ENCODE data around the gene KRABD2.
A peak's percentile ranks its signal among the peaks of the same experiment; 100 is the strongest.
"Not testable (repeated sequence)": the region's sequence is repeated elsewhere in the genome, so short reads cannot be mapped to it uniquely, and the experiment has no call there.

KRABD2 gene

GRCh38 chr17:8360751-8361150 is 15.8 kb downstream of the KRABD2 start:
- DNase-seq (ENCODE audit: low spot score): no peak

- no peak for DNase-seq (ENCODE audit: low spot score)
These were observed 16.2 kb downstream of the KRABD2 start for GRCh38 chr17:8360260-8360659.

- DNase-seq (ENCODE audit: low spot score): no peak
These were observed 16.7 kb downstream of the KRABD2 start for GRCh38 chr17:8359769-8360168.

GRCh38 chr17:8357910-8358309 is 18.6 kb downstream of the KRABD2 start:
- no peak for DNase-seq (ENCODE audit: low spot score)

GRCh38 chr17:8354236-8354635 is 22.3 kb downstream of the KRABD2 start:
- DNase-seq (ENCODE audit: low spot score): no peak

GRCh38 chr17:8353736-8354135 is 22.8 kb downstream of the KRABD2 start:
- no peak for DNase-seq (ENCODE audit: low spot score)

- DNase-seq (ENCODE audit: low spot score): no peak
These were observed 26.2 kb downstream of the KRABD2 start for GRCh38 chr17:8350339-8350738.

GRCh38 chr17:8347001-8347400 is 29.5 kb downstream of the KRABD2 start:
- not testable (repeated sequence) for DNase-seq (ENCODE audit: low spot score)

GRCh38 chr17:8345951-8346665 is 30.4 kb downstream of the KRABD2 start:
- DNase-seq (ENCODE audit: low spot score): no peak

GRCh38 chr17:8345052-8345690 is 31.3 kb downstream of the KRABD2 start:
- no peak for DNase-seq (ENCODE audit: low spot score)

GRCh38 chr17:8341456-8341855 is 35.0 kb downstream of the KRABD2 start:
- no peak for DNase-seq (ENCODE audit: low spot score)

GRCh38 chr17:8339540-8339939 is 37.0 kb downstream of the KRABD2 start, which contains the start of gene ODF4:
Gene ODF4 (plus strand): TSS chr17:8339840. CDS start chr17:8340052, 212 bp downstream.
- DNase-seq (ENCODE audit: low spot score): no peak

GRCh38 chr17:8338753-8339140 is 37.8 kb downstream of the KRABD2 start:
- DNase-seq (ENCODE audit: low spot score): no peak

- DNase-seq (ENCODE audit: low spot score): peak; percentile 75
These were observed 38.4 kb downstream of the KRABD2 start for GRCh38 chr17:8337802-8338752.

GRCh38 chr17:8333281-8333680 is 43.2 kb downstream of the KRABD2 start:
- no peak for DNase-seq (ENCODE audit: low spot score)

- DNase-seq (ENCODE audit: low spot score): no peak
These were observed 43.8 kb downstream of the KRABD2 start for GRCh38 chr17:8332688-8333087.

- DNase-seq (ENCODE audit: low spot score): no peak
These were observed 44.4 kb downstream of the KRABD2 start for GRCh38 chr17:8332128-8332527.

GRCh38 chr17:8327303-8327649 is 49.2 kb downstream of the KRABD2 start:
- DNase-seq (ENCODE audit: low spot score): no peak
